B cell (primary cell): Measurements from ENCODE around the gene MLXIPL. TPM values are rescaled to one million over a fixed set of nuclear protein-coding genes. Genes with fewer than 3 reads are reported as not detected.

Experiments
- ATAC-seq: fragments of 200-7000 bp; cut with Tn5 transposase; one replicate; pipeline ENCODE4 v1.10.0; 2021; ENCODE audit warnings: low read depth, mild to moderate bottlenecking, moderate number of reproducible peaks, moderate library complexity
- CTCF ChIA-PET: fragments of 350-600 bp; sonication (Branson Sonifier 250); formaldehyde crosslinking; loops from one replicate; lab custom pipeline; 2021; ENCODE audit warnings: antibody characterized with exemption, inconsistent platforms; lab: Charles Lee
- POLR2A ChIA-PET: fragments of 350-600 bp; sonication (Branson Sonifier 250); formaldehyde crosslinking; loops from one replicate; lab custom pipeline; 2021; ENCODE audit warnings: antibody characterized with exemption; lab: Charles Lee
- DNase-seq: peaks from one replicate; pipeline ENCODE4 v3.0.0; 2013
- H2AFZ ChIP-seq: 2 replicates; pipeline ENCODE4 v1.6.1; 2012; ENCODE audit warnings: mild to moderate bottlenecking, low read depth, low read length; ENCODE audit not compliant: insufficient read depth, poor library complexity, severe bottlenecking
- H3K27ac ChIP-seq, 2 donors: 1 replicate in 1 of 2; 2 replicates in 1 of 2; pipeline ENCODE4 v1.5.1; 2012 to 2013; ENCODE audit warnings: low read length in 2 of 2, mild to moderate bottlenecking in 2 of 2, moderate library complexity in 1 of 2
- H3K27me3 ChIP-seq, 4 experiments: fragments of 200-600 bp in 1 of 4; sonication (generic) in 1 of 4; replicated peaks in 1 of 4; 1 replicate in 2 of 4; 2 replicates in 2 of 4; pipeline versions ENCODE4 v1.6.1 to v1.7.0; 2013 to 2016; ENCODE audit warnings: low read length in 3 of 4, mild to moderate bottlenecking in 2 of 4, mixed read lengths in 1 of 4, moderate library complexity in 1 of 4; ENCODE audit not compliant: insufficient read depth in 4 of 4, control insufficient read depth in 3 of 4; ENCODE audit errors: control extremely low read depth in 1 of 4
- H3K36me3 ChIP-seq, 2 experiments: replicated peaks in 1 of 2; 1 replicate in 1 of 2; 2 replicates in 1 of 2; pipeline versions ENCODE4 v1.6.1 to v1.7.1; 2013; ENCODE audit warnings: low read length in 1 of 2; ENCODE audit not compliant: insufficient read depth in 2 of 2, control insufficient read depth in 1 of 2; ENCODE audit errors: control extremely low read depth in 1 of 2, extremely low read depth in 1 of 2
- H3K4me1 ChIP-seq, 2 donors: fragments of 200-600 bp in 1 of 2; sonication (generic) in 1 of 2; 1 replicate in 1 of 2; 2 replicates in 1 of 2; pipeline versions ENCODE4 v1.5.1 to v1.6.1; 2013 to 2017; ENCODE audit warnings: low read length in 2 of 2; ENCODE audit not compliant: control insufficient read depth in 2 of 2, insufficient read depth in 2 of 2
- H3K4me2 ChIP-seq: replicated peaks from 2 replicates; pipeline ENCODE3; 2012; ENCODE audit warnings: mild to moderate bottlenecking, low read depth, low read length; ENCODE audit not compliant: poor library complexity, severe bottlenecking
- H3K4me3 ChIP-seq, 5 experiments: fragments of 200-600 bp in 1 of 5; sonication (generic) in 1 of 5; 1 replicate in 3 of 5; 2 replicates in 2 of 5; pipeline versions ENCODE4 v1.5.1 to v1.7.0; 2011 to 2016; ENCODE audit warnings: low read length in 4 of 5, mild to moderate bottlenecking in 4 of 5, low read depth in 2 of 5, control low read depth in 1 of 5, moderate library complexity in 1 of 5; ENCODE audit not compliant: insufficient read depth in 1 of 5; ENCODE audit errors: control extremely low read depth in 1 of 5, extremely low read depth in 1 of 5
- H3K79me2 ChIP-seq: fragments of 200-600 bp; sonication (generic); one replicate; pipeline ENCODE4 v1.6.0; 2016; ENCODE audit warnings: low read length; ENCODE audit not compliant: control insufficient read depth, insufficient read depth
- H3K9ac ChIP-seq: fragments of 200-600 bp; sonication (generic); 2 replicates; pipeline ENCODE4 v1.6.1; 2017; ENCODE audit warnings: mild to moderate bottlenecking, low read length, moderate library complexity
- H3K9me3 ChIP-seq, 3 donors: one replicate each; pipeline versions ENCODE4 v1.6.1 to v1.7.1; 2013; ENCODE audit warnings: low read length in 2 of 3; ENCODE audit not compliant: control insufficient read depth in 2 of 3, insufficient read depth in 1 of 3; ENCODE audit errors: control extremely low read depth in 1 of 3
- H4K20me1 ChIP-seq: 2 replicates; pipeline ENCODE4 v1.6.0; 2012; ENCODE audit warnings: mild to moderate bottlenecking, low read length; ENCODE audit not compliant: insufficient read depth, control insufficient read depth, poor library complexity, severe bottlenecking
- H3K27ac Mint-ChIP-seq: one replicate; pipeline ENCODE4 v1.8.0; 2021; ENCODE audit warnings: mixed read lengths
- H3K27me3 Mint-ChIP-seq: one replicate; pipeline ENCODE4 v1.8.0; 2021; ENCODE audit warnings: mixed read lengths
- H3K4me1 Mint-ChIP-seq: one replicate; pipeline ENCODE4 v1.8.0; 2021; ENCODE audit warnings: mixed read lengths
- H3K4me3 Mint-ChIP-seq: one replicate; pipeline ENCODE4 v1.8.0; 2021; ENCODE audit warnings: mixed read lengths
- H3K9me3 Mint-ChIP-seq: one replicate; pipeline ENCODE4 v1.8.0; 2022; ENCODE audit warnings: mixed read lengths; ENCODE audit not compliant: insufficient read depth
- EZH2 ChIP-seq: IDR thresholded peaks from 2 replicates; pipeline ENCODE4 v1.6.1; 2012; ENCODE audit warnings: borderline replicate concordance, low read depth, mild to moderate bottlenecking, moderate library complexity, low read length; ENCODE audit not compliant: insufficient read depth, poor library complexity, severe bottlenecking
- WGBS: methylation state at CpG from one replicate; pipeline ENCODE4 v1.1.5; 2013; ENCODE audit warnings: missing lambda C conversion rate; ENCODE audit not compliant: insufficient coverage; 5-methylcytosine and 5-hydroxymethylcytosine counted together
- intact Hi-C: fragments of 100-400 bp; cut with micrococcal nuclease; formaldehyde crosslinking; loops from one replicate; pipeline ENCODE4 v1.10.0; 2022
- polyA plus RNA-seq: library from polyadenylated mRNA; depleted of rRNA; stranded (reverse); fragments of >200 nt; gene quantifications from 2 replicates; pipeline ENCODE4 v1.2.3, GENCODE V29; 2012
- total RNA-seq, 2 donors: library from RNA; stranded (reverse); fragments of 120-200 nt in 1 of 2; gene quantifications; 1 replicate in 1 of 2; 2 replicates in 1 of 2; pipeline versions ENCODE4 v1.2.3 to v1.2.4, GENCODE V29; 2013 to 2022
- TF ChIP-seq, protein P1 (sequence below): fragments of 200-600 bp; IDR thresholded peaks from one replicate; pipeline ENCODE4 v1.8.0; 2022; ENCODE audit warnings: antibody characterized with exemption, mild to moderate bottlenecking

The MLXIPL gene
- total and polyA plus RNA-seq, 2 donors (not counting 1 experiment from before 2014, with no cell fraction given) = not detected

- no peak overlapping the region for H3K27ac Mint-ChIP-seq
- no peaks in the 10 kb centered on the region for H3K9me3 Mint-ChIP-seq
- ChIA-PET CTCF (interaction anchor here (1.1 kb wide), 1 partner anchor 80 kb away, joined by 3 read pairs; no protein-coding TSS in a partner anchor), POLR2A (no interaction called here)
- Histone ChIP-seq H3K27me3 (peaks cover 0 to 67% (median 31%) of the 10 kb centered on the region in 4 experiments), H3K4me3 (peak overlapping the region in 4 of 5 experiments; percentile 3 to 62 (median 45)), H3K4me2 (peak overlapping the region; percentile 85), H3K27ac (no peak overlapping the region), H3K9ac (peak overlapping the region; percentile 39), H3K79me2 (no peaks in the 10 kb centered on the region), H3K4me1 (peaks cover 11 to 12% of the 10 kb centered on the region in 2 donors), H3K9me3 (peaks cover 0 to 4% (median 0%) of the 10 kb centered on the region in 3 donors), H3K36me3 (no peaks in the 10 kb centered on the region), H2AFZ (peak overlapping the region; percentile 80), H4K20me1 (no peaks in the 10 kb centered on the region)
- H3K4me1 Mint-ChIP-seq = peaks cover 5% of the 10 kb centered on the region
- peak; percentile 60 for ATAC-seq
- H3K4me3 Mint-ChIP-seq = peak overlapping the region; percentile 60
- DNase-seq = peak; percentile 55
- peaks cover 65% of the 10 kb centered on the region for H3K27me3 Mint-ChIP-seq
- intact Hi-C loops = no loop called here
- TF ChIP-seq, protein P1, sequence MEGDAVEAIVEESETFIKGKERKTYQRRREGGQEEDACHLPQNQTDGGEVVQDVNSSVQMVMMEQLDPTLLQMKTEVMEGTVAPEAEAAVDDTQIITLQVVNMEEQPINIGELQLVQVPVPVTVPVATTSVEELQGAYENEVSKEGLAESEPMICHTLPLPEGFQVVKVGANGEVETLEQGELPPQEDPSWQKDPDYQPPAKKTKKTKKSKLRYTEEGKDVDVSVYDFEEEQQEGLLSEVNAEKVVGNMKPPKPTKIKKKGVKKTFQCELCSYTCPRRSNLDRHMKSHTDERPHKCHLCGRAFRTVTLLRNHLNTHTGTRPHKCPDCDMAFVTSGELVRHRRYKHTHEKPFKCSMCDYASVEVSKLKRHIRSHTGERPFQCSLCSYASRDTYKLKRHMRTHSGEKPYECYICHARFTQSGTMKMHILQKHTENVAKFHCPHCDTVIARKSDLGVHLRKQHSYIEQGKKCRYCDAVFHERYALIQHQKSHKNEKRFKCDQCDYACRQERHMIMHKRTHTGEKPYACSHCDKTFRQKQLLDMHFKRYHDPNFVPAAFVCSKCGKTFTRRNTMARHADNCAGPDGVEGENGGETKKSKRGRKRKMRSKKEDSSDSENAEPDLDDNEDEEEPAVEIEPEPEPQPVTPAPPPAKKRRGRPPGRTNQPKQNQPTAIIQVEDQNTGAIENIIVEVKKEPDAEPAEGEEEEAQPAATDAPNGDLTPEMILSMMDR = peak; percentile 6
- TF ChIP-seq EZH2 = peak; percentile 56
- 3% methylated on average over 62 of the region's 62 CpGs for WGBS
Measured at GRCh38 chr7:73647725-73648592, 23.6 kb upstream of the MLXIPL start.
